Measurements from ENCODE around the gene HS3ST3A1. TPM values are rescaled to one million over a fixed set of nuclear protein-coding genes. Genes with fewer than 3 reads are reported as not detected.

Gene HS3ST3A1
- total and polyA plus RNA-seq, 10 donors: 1.9 to 25.9 (median 16.4) TPM

DNA sequence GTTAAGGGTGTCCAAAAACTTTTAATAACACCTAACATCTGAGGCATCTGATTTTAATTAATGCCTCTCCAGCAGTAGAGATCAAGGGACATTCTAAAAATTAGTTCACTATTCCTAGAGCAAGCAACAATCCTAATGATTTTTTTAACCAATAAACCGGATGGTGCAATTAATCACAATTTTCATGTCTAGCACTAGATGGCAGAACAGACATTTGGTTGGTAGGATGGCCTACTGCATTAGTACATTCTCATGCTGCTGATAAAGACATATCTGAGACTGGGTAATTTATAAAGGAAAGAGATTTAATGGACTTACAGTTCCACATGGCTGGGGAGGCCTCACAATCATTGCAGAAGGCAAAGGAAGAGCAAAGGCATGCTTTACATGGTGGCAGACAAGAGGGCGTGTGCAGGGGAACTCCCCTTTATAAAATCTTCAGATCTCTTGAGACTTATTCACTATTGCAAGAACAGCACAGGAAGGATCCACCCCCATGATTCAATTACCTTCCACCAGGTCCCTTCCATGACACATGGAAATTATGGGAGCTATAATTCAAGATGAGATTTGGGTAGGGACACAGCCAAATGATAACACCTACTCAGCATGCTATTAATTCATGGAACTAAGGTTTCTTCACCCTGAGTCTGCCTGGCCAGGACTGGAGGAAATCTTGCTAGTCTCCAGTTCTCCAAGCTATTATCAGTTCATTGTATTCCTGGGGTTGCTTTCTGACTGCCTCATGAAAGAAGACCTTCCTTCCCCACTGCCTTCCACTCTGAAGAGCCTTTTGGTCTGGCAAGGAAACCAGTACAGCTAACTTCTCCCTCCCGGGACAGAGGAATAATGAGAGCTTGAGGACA lies 24.8 kb downstream of the HS3ST3A1 start:
- Histone ChIP-seq H3K9me3 (peaks cover 0 to 5% (median 0%) of the 10 kb centered on the region in 8 donors), H3K4me1 (peaks cover 0 to 19% (median 0%) of the 10 kb centered on the region in 6 donors), H3K27ac (no peak overlapping the region), H3K36me3 (no peaks in the 10 kb centered on the region), H3K27me3 (replicated peaks in 1 of 7) (peaks cover 0 to 6% (median 0%) of the 10 kb centered on the region in 7 donors), H3K4me3 (no peak overlapping the region)
- DNase-seq: no peak
- intact Hi-C loops (cut with DNase I; ENCODE audit: low total_unique reads): no loop called here
- no peak for TF ChIP-seq POLR2A (IDR thresholded peaks at IDR 0.05)
- TF ChIP-seq, protein P1, sequence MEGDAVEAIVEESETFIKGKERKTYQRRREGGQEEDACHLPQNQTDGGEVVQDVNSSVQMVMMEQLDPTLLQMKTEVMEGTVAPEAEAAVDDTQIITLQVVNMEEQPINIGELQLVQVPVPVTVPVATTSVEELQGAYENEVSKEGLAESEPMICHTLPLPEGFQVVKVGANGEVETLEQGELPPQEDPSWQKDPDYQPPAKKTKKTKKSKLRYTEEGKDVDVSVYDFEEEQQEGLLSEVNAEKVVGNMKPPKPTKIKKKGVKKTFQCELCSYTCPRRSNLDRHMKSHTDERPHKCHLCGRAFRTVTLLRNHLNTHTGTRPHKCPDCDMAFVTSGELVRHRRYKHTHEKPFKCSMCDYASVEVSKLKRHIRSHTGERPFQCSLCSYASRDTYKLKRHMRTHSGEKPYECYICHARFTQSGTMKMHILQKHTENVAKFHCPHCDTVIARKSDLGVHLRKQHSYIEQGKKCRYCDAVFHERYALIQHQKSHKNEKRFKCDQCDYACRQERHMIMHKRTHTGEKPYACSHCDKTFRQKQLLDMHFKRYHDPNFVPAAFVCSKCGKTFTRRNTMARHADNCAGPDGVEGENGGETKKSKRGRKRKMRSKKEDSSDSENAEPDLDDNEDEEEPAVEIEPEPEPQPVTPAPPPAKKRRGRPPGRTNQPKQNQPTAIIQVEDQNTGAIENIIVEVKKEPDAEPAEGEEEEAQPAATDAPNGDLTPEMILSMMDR (IDR thresholded peaks at IDR 0.05 in 8 of 11, conservative IDR thresholded peaks at IDR 0.05 in 3 of 11): no peak
- no peak for TF ChIP-seq POLR2AphosphoS5 (IDR thresholded peaks at IDR 0.05)
- WGBS, 5 donors: 83 to 94% (median 91%) methylated on average over 3 of the region's 3 CpGs

GRCh38 chr17:13575922-13576419 lies 25.8 kb downstream of the HS3ST3A1 start:
- intact Hi-C loops (cut with DNase I; ENCODE audit: low total_unique reads): no loop called here
- Histone ChIP-seq H3K9me3 (peaks cover 0 to 5% (median 0%) of the 10 kb centered on the region in 8 donors), H3K4me1 (peaks cover 0 to 19% (median 2%) of the 10 kb centered on the region in 6 donors), H3K36me3 (no peaks in the 10 kb centered on the region), H3K27me3 (replicated peaks in 1 of 7) (peaks cover 0 to 6% (median 0%) of the 10 kb centered on the region in 7 donors), H3K4me3 (no peak overlapping the region), H3K27ac (no peak overlapping the region)
- WGBS, 5 donors: 58 to 93% (median 84%) methylated on average over 6 of the region's 6 CpGs
- no peak for DNase-seq
- TF ChIP-seq, protein P1 (IDR thresholded peaks at IDR 0.05 in 8 of 11, conservative IDR thresholded peaks at IDR 0.05 in 3 of 11): no peak
- no peak for TF ChIP-seq POLR2A (IDR thresholded peaks at IDR 0.05)
- TF ChIP-seq POLR2AphosphoS5 (IDR thresholded peaks at IDR 0.05): no peak

DNA sequence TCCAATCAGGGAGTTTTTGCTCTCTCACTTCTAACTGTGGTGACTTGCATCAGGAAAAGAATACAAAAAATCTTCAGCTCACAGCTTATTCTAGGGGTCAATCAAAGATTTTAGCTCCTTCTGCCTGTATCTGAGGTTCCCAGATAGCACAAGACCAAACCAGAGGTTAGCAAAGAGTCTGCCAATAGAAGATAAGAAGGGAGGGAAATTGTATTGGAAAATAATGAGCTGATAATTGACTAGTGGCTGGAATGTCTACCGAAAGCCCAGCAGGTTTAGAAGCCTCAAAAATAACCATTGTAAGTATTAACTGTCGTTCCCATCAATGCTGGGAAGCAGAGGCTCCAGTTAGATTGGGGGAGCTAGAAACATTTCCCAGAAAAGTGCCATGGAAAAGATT lies 26.3 kb downstream of the HS3ST3A1 start:
- WGBS, 5 donors: 78 to 96% (median 84%) methylated on average over 2 of the region's 2 CpGs
- no peak for DNase-seq
- no peak overlapping the region for H3K27ac ChIP-seq
- intact Hi-C loops (cut with DNase I; ENCODE audit: low total_unique reads): no loop called here
- H3K4me3 ChIP-seq: no peak overlapping the region
- H3K9me3 ChIP-seq: peaks cover 0 to 5% (median 0%) of the 10 kb centered on the region in 8 donors
- H3K4me1 ChIP-seq: peaks cover 0 to 21% (median 4%) of the 10 kb centered on the region in 6 donors
- peaks cover 0 to 6% (median 0%) of the 10 kb centered on the region in 7 donors for H3K27me3 ChIP-seq (replicated peaks in 1 of 7)
- no peaks in the 10 kb centered on the region for H3K36me3 ChIP-seq
- TF ChIP-seq POLR2AphosphoS5 (IDR thresholded peaks at IDR 0.05) (no peak), POLR2A (IDR thresholded peaks at IDR 0.05) (no peak)
- TF ChIP-seq, protein P1 (IDR thresholded peaks at IDR 0.05 in 8 of 11, conservative IDR thresholded peaks at IDR 0.05 in 3 of 11): no peak

- DNase-seq: no peak
- no peaks in the 10 kb centered on the region for H3K36me3 ChIP-seq
- H3K9me3 ChIP-seq: peaks cover 0 to 5% (median 0%) of the 10 kb centered on the region in 8 donors
- WGBS, 5 donors: 34 to 39% (median 36%) methylated on average over 3 of the region's 3 CpGs
- peaks cover 0 to 6% (median 0%) of the 10 kb centered on the region in 7 donors for H3K27me3 ChIP-seq (replicated peaks in 1 of 7)
- H3K4me3 ChIP-seq: no peak overlapping the region
- H3K27ac ChIP-seq: peak overlapping the region in 1 of 8 donors; percentile 16
- intact Hi-C loops (cut with DNase I; ENCODE audit: low total_unique reads): no loop called here
- peaks cover 0 to 39% (median 8%) of the 10 kb centered on the region in 6 donors for H3K4me1 ChIP-seq
- TF ChIP-seq POLR2A (IDR thresholded peaks at IDR 0.05) (no peak), POLR2AphosphoS5 (IDR thresholded peaks at IDR 0.05) (no peak)
- TF ChIP-seq, protein P1 (IDR thresholded peaks at IDR 0.05 in 8 of 11, conservative IDR thresholded peaks at IDR 0.05 in 3 of 11): no peak
Observed at GRCh38 chr17:13572581-13572980, 29.1 kb downstream of the HS3ST3A1 start.
